Gastrocnemius medialis (tissue), 4 donors: ENCODE measurements around the gene PAX5. TPM values are rescaled to one million over a fixed set of nuclear protein-coding genes. Genes with fewer than 3 reads are reported as not detected.

Source experiments
- ATAC-seq, 2 donors: fragments of 150-250 bp; one replicate each; pipeline ENCODE4 v1.9.1; 2016
- DNase-seq, 2 donors: peaks; one replicate each; pipeline ENCODE4 v3.0.0-alpha.2; 2019
- H3K27ac ChIP-seq, 4 donors: fragments of 200-600 bp; sonication (generic); 1 replicate in 1 of 4; 2 replicates in 3 of 4; pipeline ENCODE4 v1.5.1; 2016 to 2018; ENCODE audit warnings: mild to moderate bottlenecking in 2 of 4, moderate library complexity in 1 of 4
- H3K27me3 ChIP-seq, 3 donors: fragments of 200-600 bp; sonication (generic) in 2 of 3; 1 replicate in 1 of 3; 2 replicates in 2 of 3; pipeline versions ENCODE4 v1.5.1 to v1.6.0; 2016 to 2019; ENCODE audit warnings: mild to moderate bottlenecking in 1 of 3, moderate library complexity in 1 of 3
- H3K36me3 ChIP-seq, 2 donors: fragments of 200-600 bp; sonication (generic) in 1 of 2; one replicate each; pipeline ENCODE4 v1.5.1; 2017 to 2018
- H3K4me1 ChIP-seq, 2 donors: fragments of 200-600 bp; sonication (generic) in 1 of 2; one replicate each; pipeline ENCODE4 v1.5.1; 2016 to 2017; ENCODE audit warnings: mild to moderate bottlenecking in 2 of 2
- H3K4me3 ChIP-seq, 4 donors: fragments of 200-600 bp; sonication (generic) in 3 of 4; 1 replicate in 1 of 4; 2 replicates in 3 of 4; pipeline ENCODE4 v1.5.1; 2016 to 2019; ENCODE audit warnings: mild to moderate bottlenecking in 2 of 4
- H3K9me3 ChIP-seq, 3 donors: fragments of 200-600 bp; sonication (generic) in 2 of 3; 1 replicate in 1 of 3; 2 replicates in 2 of 3; pipeline ENCODE4 v1.5.1; 2016 to 2019
- POLR2A ChIP-seq, 2 donors: fragments of 450-650 bp; IDR thresholded peaks; one replicate each; pipeline ENCODE4 v1.6.1; 2017; ENCODE audit warnings: antibody characterized with exemption in 2 of 2, mild to moderate bottlenecking in 2 of 2, moderate library complexity in 2 of 2
- in situ Hi-C, 4 donors: fragments of 200-750 bp; cut with MboI; loops; one replicate each; pipeline versions ENCODE4 v1.15.0 to v1.8.0; 2017; ENCODE audit warnings: low sequenced_read_pairs in 4 of 4
- intact Hi-C: fragments of 100-400 bp; cut with DNase I; formaldehyde crosslinking; loops from one replicate; pipeline ENCODE4 v1.15.1; 2023; ENCODE audit warnings: low total_unique reads
- microRNA-seq, 2 donors: library from miRNA; unstranded; fragments of <30 nt; microRNA quantifications; one replicate each; pipeline ENCODE4, GENCODE V29; 2016; ENCODE audit warnings: borderline replicate concordance in 2 of 2
- total RNA-seq, 4 donors: library from RNA; depleted of rRNA; stranded (reverse); fragments of >200 nt; gene quantifications; one replicate each; pipeline versions ENCODE4 v1.1.0 to v1.2.3, GENCODE V29; 2016
- TF ChIP-seq, protein P1 (sequence below), 5 experiments: fragments of 450-650 bp in 3 of 5; fragments of 200-600 bp in 2 of 5; sonication (generic) in 2 of 5; IDR thresholded peaks in 4 of 5; conservative IDR thresholded peaks in 1 of 5; 1 replicate in 4 of 5; 2 replicates in 1 of 5; pipeline ENCODE4 v1.5.1; 2016 to 2019; ENCODE audit warnings: antibody characterized with exemption in 5 of 5, mild to moderate bottlenecking in 3 of 5, moderate library complexity in 3 of 5

The PAX5 gene
- total RNA-seq, 4 donors from 2014 or later = 0.19 TPM; not detected in 3

DNA sequence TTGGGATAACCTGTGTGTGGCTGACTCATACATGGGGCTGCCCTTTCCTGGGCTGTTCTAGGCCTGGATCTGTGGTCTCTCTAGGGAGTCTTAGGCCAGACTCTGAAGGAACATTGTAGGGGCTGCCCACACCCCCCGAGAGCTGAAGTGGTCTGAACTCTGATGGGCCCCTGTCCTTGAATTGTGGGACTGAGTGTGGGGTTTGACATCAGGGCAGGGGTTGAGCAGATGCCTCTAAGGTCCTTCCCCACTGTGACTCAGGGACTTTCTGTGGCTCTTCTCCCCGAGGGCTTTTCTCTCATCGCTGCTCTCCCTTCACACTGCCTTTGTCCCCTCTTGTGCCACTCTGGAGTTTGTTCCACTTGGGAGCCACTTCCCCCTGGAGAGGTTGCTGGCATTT lies 246.4 kb downstream of the PAX5 start:
- no peak overlapping the region for H3K27ac ChIP-seq
- peaks cover under 1 to 8% (median 7%) of the 10 kb centered on the region in 3 donors for H3K27me3 ChIP-seq
- H3K4me3 ChIP-seq = no peak overlapping the region
- no peaks in the 10 kb centered on the region for H3K4me1 ChIP-seq
- ATAC-seq (no peak), DNase-seq (no peak)
- intact Hi-C loops = no loop called here
- in situ Hi-C loops = loop anchor here in 1 of 4 donors (25.0 kb wide), 1 partner anchor 100 kb away; no protein-coding TSS in a partner anchor
- H3K36me3 ChIP-seq = no peaks in the 10 kb centered on the region
- no peaks in the 10 kb centered on the region for H3K9me3 ChIP-seq
- no peak for TF ChIP-seq POLR2A (IDR thresholded peaks at IDR 0.05)
- TF ChIP-seq, protein P1, sequence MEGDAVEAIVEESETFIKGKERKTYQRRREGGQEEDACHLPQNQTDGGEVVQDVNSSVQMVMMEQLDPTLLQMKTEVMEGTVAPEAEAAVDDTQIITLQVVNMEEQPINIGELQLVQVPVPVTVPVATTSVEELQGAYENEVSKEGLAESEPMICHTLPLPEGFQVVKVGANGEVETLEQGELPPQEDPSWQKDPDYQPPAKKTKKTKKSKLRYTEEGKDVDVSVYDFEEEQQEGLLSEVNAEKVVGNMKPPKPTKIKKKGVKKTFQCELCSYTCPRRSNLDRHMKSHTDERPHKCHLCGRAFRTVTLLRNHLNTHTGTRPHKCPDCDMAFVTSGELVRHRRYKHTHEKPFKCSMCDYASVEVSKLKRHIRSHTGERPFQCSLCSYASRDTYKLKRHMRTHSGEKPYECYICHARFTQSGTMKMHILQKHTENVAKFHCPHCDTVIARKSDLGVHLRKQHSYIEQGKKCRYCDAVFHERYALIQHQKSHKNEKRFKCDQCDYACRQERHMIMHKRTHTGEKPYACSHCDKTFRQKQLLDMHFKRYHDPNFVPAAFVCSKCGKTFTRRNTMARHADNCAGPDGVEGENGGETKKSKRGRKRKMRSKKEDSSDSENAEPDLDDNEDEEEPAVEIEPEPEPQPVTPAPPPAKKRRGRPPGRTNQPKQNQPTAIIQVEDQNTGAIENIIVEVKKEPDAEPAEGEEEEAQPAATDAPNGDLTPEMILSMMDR (IDR thresholded peaks at IDR 0.05 in 4 of 5, conservative IDR thresholded peaks at IDR 0.05 in 1 of 5) = no peak

Small RNA genes lying within 50 kb of the gene (microRNA-seq; reads per million reads assigned to microRNA genes)
- gene MIR4475 = 0 reads per million in 2 donors
- 0 to 1.2 reads per million in 2 donors for gene MIR4476
- gene MIR4540 = 0 reads per million in 2 donors

Other genes starting within 250 kb of the PAX5 start
- gene ZCCHC7, start 86.3 kb upstream of the PAX5 start, total RNA-seq = 10 to 100 TPM in 1 of 4 donors, 1 to 10 TPM in 3; 4.8 to 11.2 (median 6.9) TPM